ENCODE measurements around the gene LMF1.

DNA sequence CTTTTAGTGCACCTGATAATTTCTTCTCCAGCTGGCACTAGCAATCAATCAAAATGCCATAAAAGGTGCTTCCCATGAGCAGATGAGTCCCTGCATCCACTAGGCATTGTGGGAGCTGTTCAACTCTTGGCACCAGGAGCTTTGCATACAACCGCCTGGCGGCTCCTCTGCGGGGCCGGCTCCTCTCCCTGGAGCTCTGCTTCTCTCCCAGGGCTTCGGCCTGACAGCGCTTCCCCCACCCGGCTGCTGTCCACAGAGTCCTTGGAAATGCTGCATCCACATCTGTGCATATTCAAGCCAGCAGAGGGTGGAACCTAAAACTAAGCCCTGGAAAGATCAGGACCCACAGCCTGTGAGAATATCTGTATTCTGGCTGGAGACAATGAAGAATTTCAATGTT is 62.9 kb downstream of the LMF1 start:
- TF ChIP-seq, protein P1, sequence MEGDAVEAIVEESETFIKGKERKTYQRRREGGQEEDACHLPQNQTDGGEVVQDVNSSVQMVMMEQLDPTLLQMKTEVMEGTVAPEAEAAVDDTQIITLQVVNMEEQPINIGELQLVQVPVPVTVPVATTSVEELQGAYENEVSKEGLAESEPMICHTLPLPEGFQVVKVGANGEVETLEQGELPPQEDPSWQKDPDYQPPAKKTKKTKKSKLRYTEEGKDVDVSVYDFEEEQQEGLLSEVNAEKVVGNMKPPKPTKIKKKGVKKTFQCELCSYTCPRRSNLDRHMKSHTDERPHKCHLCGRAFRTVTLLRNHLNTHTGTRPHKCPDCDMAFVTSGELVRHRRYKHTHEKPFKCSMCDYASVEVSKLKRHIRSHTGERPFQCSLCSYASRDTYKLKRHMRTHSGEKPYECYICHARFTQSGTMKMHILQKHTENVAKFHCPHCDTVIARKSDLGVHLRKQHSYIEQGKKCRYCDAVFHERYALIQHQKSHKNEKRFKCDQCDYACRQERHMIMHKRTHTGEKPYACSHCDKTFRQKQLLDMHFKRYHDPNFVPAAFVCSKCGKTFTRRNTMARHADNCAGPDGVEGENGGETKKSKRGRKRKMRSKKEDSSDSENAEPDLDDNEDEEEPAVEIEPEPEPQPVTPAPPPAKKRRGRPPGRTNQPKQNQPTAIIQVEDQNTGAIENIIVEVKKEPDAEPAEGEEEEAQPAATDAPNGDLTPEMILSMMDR (conservative IDR thresholded peaks at IDR 0.05; ENCODE audit: low read length): no peak
- no peak for TF ChIP-seq EZH2phosphoT487 (IDR thresholded peaks at IDR 0.05; ENCODE audit: borderline replicate concordance, low read depth, low read length)

Measured in OCI-LY7 (cell line).